ENCODE results near the gene MYO9B. TPM values are rescaled to one million over a fixed set of nuclear protein-coding genes. Genes with fewer than 3 reads are reported as not detected.

Gene MYO9B
- total RNA-seq, 1 experiment from 2014 or later = 68.3 TPM

DNA sequence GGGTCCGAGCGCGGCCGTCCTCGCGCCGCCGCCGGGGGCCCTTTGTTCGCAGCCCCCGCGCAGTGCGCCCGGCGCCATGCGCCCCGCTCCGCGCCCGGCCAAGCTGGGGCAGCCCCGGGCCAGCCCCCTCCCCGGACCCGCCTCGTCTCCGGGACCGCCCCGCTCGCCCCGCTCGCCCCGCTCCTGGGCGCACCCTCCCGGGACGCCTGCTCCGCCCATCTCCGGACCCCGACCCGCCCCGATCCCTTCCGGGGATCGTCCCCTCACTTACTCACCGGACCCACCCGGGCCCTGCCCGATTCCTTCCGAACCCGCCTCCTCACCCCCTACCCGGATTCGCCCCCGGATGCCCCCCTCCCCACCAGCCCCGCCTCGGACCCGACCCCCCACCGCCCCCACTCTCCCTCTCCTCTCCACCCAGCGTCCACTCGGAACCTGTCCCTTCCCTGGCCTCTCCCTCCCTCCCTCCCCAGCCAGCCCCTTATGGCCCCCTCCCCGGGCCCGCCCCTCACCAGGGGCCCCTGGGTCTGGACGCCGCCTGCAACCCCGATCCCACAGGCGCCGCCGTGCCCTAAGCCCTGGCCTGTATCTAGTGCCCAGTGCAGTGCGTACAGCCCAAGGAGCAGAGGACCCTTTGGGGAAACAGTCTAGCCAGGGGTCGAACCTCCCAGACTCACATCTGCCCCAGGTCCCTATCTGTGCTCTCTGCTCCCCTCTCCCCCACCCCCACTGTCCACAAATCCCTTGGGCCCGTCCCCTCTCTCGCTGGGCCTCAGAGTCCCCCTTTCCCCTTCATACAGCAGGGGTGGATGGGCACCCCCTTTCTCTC is 48.7 kb upstream of the MYO9B start, which contains the start of gene CPAMD8:
Gene CPAMD8 (minus strand): TSS at position 105 of the 829 bp plus-strand sequence. CDS start 168 bp downstream, outside the sequence.
- POLR2A ChIA-PET (ENCODE audit: unreplicated experiment) = no interaction called here
- Histone ChIP-seq H3K9me3 (ENCODE audit: low read length) (no peaks in the 10 kb centered on the region), H3K79me2 (ENCODE audit: low read length) (no peaks in the 10 kb centered on the region), H3K4me3 (ENCODE audit: low read length) (peak within 1 kb of the TSS; percentile 59), H3F3A (ENCODE audit: low read length, unreplicated experiment) (no peaks in the 10 kb centered on the region), H3K36me3 (ENCODE audit: low read depth, low read length) (no peaks in the 10 kb centered on the region), H2AFZ (ENCODE audit: low read length) (peak within 1 kb of the TSS; percentile 59; the same call in 1 of the 2 replicates), H4K20me1 (ENCODE audit: low read length) (no peaks in the 10 kb centered on the region), H3K27me3 (ENCODE audit: low read length) (peaks cover 10% of the 10 kb centered on the region), H3K9ac (ENCODE audit: low read length) (no peak within 1 kb of the TSS), H3K27ac (ENCODE audit: low read length) (no peak within 1 kb of the TSS), H3K4me2 (ENCODE audit: low read length) (peak within 1 kb of the TSS; percentile 80), H3K4me1 (ENCODE audit: insufficient read depth, low read length) (peaks cover 15% of the 10 kb centered on the region), H3K9me2 (replicated peaks; ENCODE audit: low read length) (no peaks in the 10 kb centered on the region)
- CTCF ChIA-PET = no interaction called here
- ATAC-seq = no peak; the same call in 1 of the 2 replicates
- TF ChIP-seq EZH2 (IDR thresholded peaks at IDR 0.05; ENCODE audit: low read length, unreplicated experiment) (no peak), EZH2phosphoT487 (IDR thresholded peaks at IDR 0.05; ENCODE audit: borderline replicate concordance, low read length) (no peak)
- TF ChIP-seq, protein P1, sequence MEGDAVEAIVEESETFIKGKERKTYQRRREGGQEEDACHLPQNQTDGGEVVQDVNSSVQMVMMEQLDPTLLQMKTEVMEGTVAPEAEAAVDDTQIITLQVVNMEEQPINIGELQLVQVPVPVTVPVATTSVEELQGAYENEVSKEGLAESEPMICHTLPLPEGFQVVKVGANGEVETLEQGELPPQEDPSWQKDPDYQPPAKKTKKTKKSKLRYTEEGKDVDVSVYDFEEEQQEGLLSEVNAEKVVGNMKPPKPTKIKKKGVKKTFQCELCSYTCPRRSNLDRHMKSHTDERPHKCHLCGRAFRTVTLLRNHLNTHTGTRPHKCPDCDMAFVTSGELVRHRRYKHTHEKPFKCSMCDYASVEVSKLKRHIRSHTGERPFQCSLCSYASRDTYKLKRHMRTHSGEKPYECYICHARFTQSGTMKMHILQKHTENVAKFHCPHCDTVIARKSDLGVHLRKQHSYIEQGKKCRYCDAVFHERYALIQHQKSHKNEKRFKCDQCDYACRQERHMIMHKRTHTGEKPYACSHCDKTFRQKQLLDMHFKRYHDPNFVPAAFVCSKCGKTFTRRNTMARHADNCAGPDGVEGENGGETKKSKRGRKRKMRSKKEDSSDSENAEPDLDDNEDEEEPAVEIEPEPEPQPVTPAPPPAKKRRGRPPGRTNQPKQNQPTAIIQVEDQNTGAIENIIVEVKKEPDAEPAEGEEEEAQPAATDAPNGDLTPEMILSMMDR (conservative IDR thresholded peaks at IDR 0.05; ENCODE audit: low read depth, low read length) = no peak
- BruUV-seq (replicated peaks) = no TSS peak
- no peak for DNase-seq
- intact Hi-C loops (cut with micrococcal nuclease) = no loop called here

DNA sequence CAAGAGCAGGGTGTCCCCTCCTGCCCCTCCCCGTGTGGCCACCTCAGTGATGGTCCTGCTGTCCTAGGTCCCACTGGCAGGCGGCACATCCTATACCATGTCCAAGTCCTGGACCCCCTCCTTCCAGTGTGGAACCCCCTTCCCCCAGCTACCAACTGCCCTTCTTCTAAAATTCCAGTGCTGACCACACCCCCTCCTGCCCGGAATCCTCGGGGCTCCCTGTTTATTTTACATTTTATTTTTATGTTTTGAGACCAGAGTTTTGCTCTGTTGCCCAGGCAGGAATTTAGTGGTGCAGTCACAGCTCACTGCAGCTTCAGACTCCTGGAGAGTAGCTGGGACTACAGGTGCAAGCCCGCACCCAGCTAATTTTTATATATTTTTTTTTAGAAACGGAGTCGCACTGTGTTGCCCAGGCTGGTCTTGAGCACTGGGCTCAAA is 48.0 kb upstream of the MYO9B start:
- H3K27me3 ChIP-seq (ENCODE audit: low read length) = peaks cover 10% of the 10 kb centered on the region
- no peaks in the 10 kb centered on the region for H3K79me2 ChIP-seq (ENCODE audit: low read length)
- ATAC-seq (no peak), DNase-seq (no peak)
- peaks cover 9% of the 10 kb centered on the region for H3K4me1 ChIP-seq (ENCODE audit: insufficient read depth, low read length)
- no peak for TF ChIP-seq EZH2phosphoT487 (IDR thresholded peaks at IDR 0.05; ENCODE audit: borderline replicate concordance, low read length)
- no peaks in the 10 kb centered on the region for H4K20me1 ChIP-seq (ENCODE audit: low read length)
- no TSS peak for BruUV-seq (replicated peaks)
- H3K27ac ChIP-seq (ENCODE audit: low read length) = no peak overlapping the region
- intact Hi-C loops (cut with micrococcal nuclease) = no loop called here
- no peaks in the 10 kb centered on the region for H3K9me2 ChIP-seq (replicated peaks; ENCODE audit: low read length)
- H2AFZ ChIP-seq (ENCODE audit: low read length) = no peak overlapping the region
- no peaks in the 10 kb centered on the region for H3K9me3 ChIP-seq (ENCODE audit: low read length)
- H3K9ac ChIP-seq (ENCODE audit: low read length) = no peak overlapping the region
- H3F3A ChIP-seq (ENCODE audit: low read length, unreplicated experiment) = no peaks in the 10 kb centered on the region
- ChIA-PET CTCF (no interaction called here), POLR2A (ENCODE audit: unreplicated experiment) (no interaction called here)
- no peaks in the 10 kb centered on the region for H3K36me3 ChIP-seq (ENCODE audit: low read depth, low read length)
- no peak overlapping the region for H3K4me2 ChIP-seq (ENCODE audit: low read length)
- no peak overlapping the region for H3K4me3 ChIP-seq (ENCODE audit: low read length)

DNA sequence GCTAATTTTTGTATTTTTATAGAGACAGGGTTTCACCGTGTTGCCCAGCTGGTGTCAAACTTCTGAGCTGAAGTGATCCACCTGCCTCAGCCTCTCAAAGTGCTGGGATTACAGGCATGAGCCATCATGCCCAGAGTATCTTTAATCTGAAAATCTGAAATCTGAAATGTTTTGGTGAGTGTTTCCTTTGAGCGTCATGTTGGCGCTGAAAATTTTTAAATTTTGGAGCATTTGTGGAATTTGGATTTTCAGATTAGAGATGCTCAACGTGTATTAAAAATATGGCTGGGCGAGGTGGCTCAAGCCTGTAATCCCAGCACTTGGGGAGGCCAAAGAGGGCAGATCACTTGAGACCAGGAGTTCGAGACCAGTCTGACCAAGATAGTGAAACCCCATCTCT is 43.8 kb upstream of the MYO9B start:
- CTCF ChIA-PET = no interaction called here
- no peak for ATAC-seq
- intact Hi-C loops (cut with micrococcal nuclease) = no loop called here
- no peaks in the 10 kb centered on the region for H4K20me1 ChIP-seq (ENCODE audit: low read length)
- no peaks in the 10 kb centered on the region for H3K79me2 ChIP-seq (ENCODE audit: low read length)
- H3K36me3 ChIP-seq (ENCODE audit: low read depth, low read length) = no peaks in the 10 kb centered on the region
- H3K4me1 ChIP-seq (ENCODE audit: insufficient read depth, low read length) = no peaks in the 10 kb centered on the region
- no peak overlapping the region for H2AFZ ChIP-seq (ENCODE audit: low read length)
- no peak overlapping the region for H3K4me3 ChIP-seq (ENCODE audit: low read length)
- no peak overlapping the region for H3K27ac ChIP-seq (ENCODE audit: low read length)
- BruUV-seq (replicated peaks) = no TSS peak
- no peaks in the 10 kb centered on the region; the same call in 1 of the 2 replicates for H3K27me3 ChIP-seq (ENCODE audit: low read length)
- H3K9ac ChIP-seq (ENCODE audit: low read length) = no peak overlapping the region
- no peak for DNase-seq
- TF ChIP-seq, protein P1 (conservative IDR thresholded peaks at IDR 0.05; ENCODE audit: low read depth, low read length) = no peak
- TF ChIP-seq EZH2phosphoT487 (IDR thresholded peaks at IDR 0.05; ENCODE audit: borderline replicate concordance, low read length) (no peak), EZH2 (IDR thresholded peaks at IDR 0.05; ENCODE audit: low read length, unreplicated experiment) (no peak)
- POLR2A ChIA-PET (ENCODE audit: unreplicated experiment) = no interaction called here
- H3K4me2 ChIP-seq (ENCODE audit: low read length) = no peak overlapping the region
- no peaks in the 10 kb centered on the region for H3K9me2 ChIP-seq (replicated peaks; ENCODE audit: low read length)
- no peaks in the 10 kb centered on the region for H3F3A ChIP-seq (ENCODE audit: low read length, unreplicated experiment)
- H3K9me3 ChIP-seq (ENCODE audit: low read length) = no peaks in the 10 kb centered on the region
